Mesenchymal stem cell (in vitro differentiated cells and primary cell): ENCODE measurements around the gene PLCL1.

Experiments
- DNase-seq: peaks from one replicate; pipeline ENCODE4 v3.0.0-alpha.2; 2013
- H2AFZ ChIP-seq: one replicate; pipeline ENCODE4 v1.6.1; 2013; ENCODE audit warnings: low read depth, mild to moderate bottlenecking, control low read depth, inconsistent platforms, low read length, moderate library complexity
- H2AK5ac ChIP-seq: 2 replicates; pipeline ENCODE4 v1.6.1; 2013; ENCODE audit warnings: low read length, moderate library complexity, mild to moderate bottlenecking, inconsistent platforms; ENCODE audit not compliant: severe bottlenecking
- H2BK120ac ChIP-seq: one replicate; pipeline ENCODE4 v1.6.1; 2013; ENCODE audit warnings: low read depth, mild to moderate bottlenecking, inconsistent platforms, low read length, moderate library complexity
- H2BK12ac ChIP-seq, 2 experiments: one replicate each; pipeline ENCODE4 v1.6.1; 2013; ENCODE audit warnings: inconsistent platforms in 2 of 2, low read length in 2 of 2, mild to moderate bottlenecking in 2 of 2, moderate library complexity in 2 of 2, control low read depth in 1 of 2
- H2BK15ac ChIP-seq: one replicate; pipeline ENCODE4 v1.6.1; 2013; ENCODE audit warnings: mild to moderate bottlenecking, low read depth, inconsistent platforms; ENCODE audit not compliant: poor library complexity, severe bottlenecking
- H2BK5ac ChIP-seq: 2 replicates; pipeline ENCODE4 v1.6.1; 2013; ENCODE audit warnings: low read depth, mild to moderate bottlenecking, low read length, control low read depth, inconsistent platforms; ENCODE audit not compliant: poor library complexity, severe bottlenecking
- H3K14ac ChIP-seq, 2 experiments: one replicate each; pipeline ENCODE4 v1.6.1; 2013; ENCODE audit warnings: inconsistent platforms in 2 of 2, low read length in 2 of 2, control low read depth in 1 of 2, mild to moderate bottlenecking in 1 of 2, moderate library complexity in 1 of 2
- H3K18ac ChIP-seq, 2 experiments: one replicate each; pipeline ENCODE4 v1.6.1; 2013; ENCODE audit warnings: inconsistent platforms in 2 of 2, low read length in 2 of 2, control low read depth in 1 of 2, low read depth in 1 of 2, mild to moderate bottlenecking in 1 of 2
- H3K23ac ChIP-seq, 2 experiments: one replicate each; pipeline ENCODE4 v1.6.1; 2013; ENCODE audit warnings: inconsistent platforms in 2 of 2, low read length in 2 of 2, mild to moderate bottlenecking in 2 of 2, moderate library complexity in 2 of 2, control low read depth in 1 of 2
- H3K27ac ChIP-seq: 2 replicates; pipeline ENCODE4 v1.5.1; 2013; ENCODE audit warnings: mild to moderate bottlenecking, moderate library complexity, low read length, control low read depth, inconsistent platforms; ENCODE audit not compliant: poor library complexity, severe bottlenecking
- H3K27me3 ChIP-seq, 2 experiments: 2 replicates each; pipeline versions ENCODE4 v1.6.1 to v1.7.0; 2013; ENCODE audit warnings: low read length in 2 of 2, mild to moderate bottlenecking in 2 of 2, moderate library complexity in 2 of 2, control low read depth in 1 of 2, inconsistent platforms in 1 of 2; ENCODE audit not compliant: control insufficient read depth in 1 of 2, insufficient read depth in 1 of 2
- H3K36me3 ChIP-seq, 2 experiments: 2 replicates each; pipeline versions ENCODE4 v1.6.1 to v1.7.0; 2013; ENCODE audit warnings: low read length in 2 of 2, control low read depth in 1 of 2, inconsistent platforms in 1 of 2, low read depth in 1 of 2, mild to moderate bottlenecking in 1 of 2; ENCODE audit not compliant: insufficient read depth in 2 of 2, control insufficient read depth in 1 of 2
- H3K4ac ChIP-seq, 2 experiments: one replicate each; pipeline ENCODE4 v1.6.1; 2013; ENCODE audit warnings: inconsistent platforms in 2 of 2, low read length in 2 of 2, mild to moderate bottlenecking in 2 of 2, moderate library complexity in 2 of 2, control low read depth in 1 of 2, low read depth in 1 of 2
- H3K4me1 ChIP-seq: 2 replicates; pipeline ENCODE4 v1.6.1; 2013; ENCODE audit warnings: low read depth, low read length, control low read depth; ENCODE audit not compliant: control insufficient read depth, insufficient read depth
- H3K4me2 ChIP-seq: 2 replicates; pipeline ENCODE4 v1.6.1; 2013; ENCODE audit warnings: low read length, mild to moderate bottlenecking, inconsistent platforms; ENCODE audit not compliant: poor library complexity, severe bottlenecking
- H3K4me3 ChIP-seq, 2 experiments: 2 replicates each; pipeline versions ENCODE4 v1.5.1 to v1.7.0; 2013; ENCODE audit warnings: low read length in 2 of 2, mild to moderate bottlenecking in 2 of 2, control low read depth in 1 of 2, low read depth in 1 of 2; ENCODE audit not compliant: insufficient read depth in 1 of 2
- H3K79me1 ChIP-seq: replicated peaks from 2 replicates; pipeline ENCODE4 v1.6.1; 2013; ENCODE audit warnings: mild to moderate bottlenecking, control low read depth, low read length, inconsistent platforms; ENCODE audit not compliant: poor library complexity, severe bottlenecking
- H3K9ac ChIP-seq: 2 replicates; pipeline ENCODE4 v1.7.0; 2013; ENCODE audit warnings: mild to moderate bottlenecking, low read length, moderate library complexity
- H3K9me3 ChIP-seq: 2 replicates; pipeline ENCODE4 v1.7.0; 2013; ENCODE audit warnings: mild to moderate bottlenecking, low read length; ENCODE audit not compliant: control insufficient read depth
- H4K8ac ChIP-seq: one replicate; pipeline ENCODE4 v1.6.1; 2013; ENCODE audit warnings: inconsistent platforms, mild to moderate bottlenecking, low read length, moderate library complexity
- H4K91ac ChIP-seq: one replicate; pipeline ENCODE4 v1.6.1; 2013; ENCODE audit warnings: mild to moderate bottlenecking, low read length, inconsistent platforms
- whole genome bisulfite sequencing: methylation state at CpG from one replicate; pipeline ENCODE4 v1.1.7; 2013; ENCODE audit warnings: mixed read lengths; 5-methylcytosine and 5-hydroxymethylcytosine counted together

The PLCL1 gene

DNA sequence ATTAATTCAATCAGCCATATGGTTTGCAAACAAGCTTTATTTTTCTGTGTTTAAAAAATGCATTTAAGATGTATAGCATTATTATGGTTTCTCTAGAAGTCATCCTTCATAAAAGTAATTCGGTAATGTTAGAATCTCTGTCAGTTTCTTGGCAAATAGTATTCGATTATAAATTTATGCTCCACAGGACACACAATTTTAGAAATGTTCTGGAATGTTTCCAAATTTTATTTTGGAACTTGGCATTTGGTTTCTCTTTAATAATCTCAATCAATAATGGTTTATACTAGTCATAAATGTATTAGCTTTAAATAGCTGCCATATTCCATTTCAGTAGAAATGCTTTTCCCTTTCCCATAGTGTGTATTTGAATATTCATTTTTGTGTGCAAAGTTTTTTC lies 156.4 kb downstream of the PLCL1 start:
- DNase-seq: no peak
- no CpG with 5 or more reads among the region's 2 CpGs for WGBS
- H3K4me3 ChIP-seq: no peak overlapping the region
- H3K18ac ChIP-seq: no peak overlapping the region
- H3K27me3 ChIP-seq: no peaks in the 10 kb centered on the region
- H3K23ac ChIP-seq: no peak overlapping the region
- no peak overlapping the region for H2BK5ac ChIP-seq
- H3K4me1 ChIP-seq: no peaks in the 10 kb centered on the region
- no peak overlapping the region for H4K8ac ChIP-seq
- no peak overlapping the region for H2BK12ac ChIP-seq
- H3K9ac ChIP-seq: no peak overlapping the region
- H3K9me3 ChIP-seq: peaks cover 24% of the 10 kb centered on the region
- H2BK15ac ChIP-seq: no peak overlapping the region
- H3K79me1 ChIP-seq: no peaks in the 10 kb centered on the region
- H2AFZ ChIP-seq: no peak overlapping the region
- H2BK120ac ChIP-seq: no peak overlapping the region
- H3K4ac ChIP-seq: no peak overlapping the region
- no peak overlapping the region for H2AK5ac ChIP-seq
- H4K91ac ChIP-seq: no peak overlapping the region
- no peak overlapping the region for H3K4me2 ChIP-seq
- no peak overlapping the region for H3K14ac ChIP-seq
- H3K27ac ChIP-seq: no peak overlapping the region
- no peaks in the 10 kb centered on the region for H3K36me3 ChIP-seq

DNA sequence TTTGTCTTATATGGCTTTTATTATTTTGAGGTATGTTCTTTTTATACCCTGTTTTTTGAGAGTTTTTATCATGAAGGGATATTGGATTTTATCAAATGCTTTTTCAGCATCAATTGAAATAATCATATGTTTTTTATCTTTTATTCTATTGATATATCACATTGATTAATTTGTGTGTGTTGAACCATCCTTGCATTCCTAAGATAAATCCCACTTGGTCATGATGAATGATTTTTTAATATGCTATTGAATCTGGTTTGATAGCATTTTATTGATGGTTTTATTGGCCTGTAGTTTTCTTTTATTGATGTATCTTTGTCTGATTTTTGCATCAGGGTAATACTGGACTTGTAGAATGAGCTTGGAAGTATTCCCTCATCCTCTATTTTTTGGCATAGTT lies 160.3 kb downstream of the PLCL1 start:
- DNase-seq: no peak
- Histone ChIP-seq H3K18ac (no peak overlapping the region), H3K9me3 (peaks cover 30% of the 10 kb centered on the region), H2AK5ac (no peak overlapping the region), H3K4ac (no peak overlapping the region), H3K14ac (no peak overlapping the region), H2BK120ac (no peak overlapping the region), H2BK12ac (no peak overlapping the region), H3K79me1 (no peaks in the 10 kb centered on the region), H2BK5ac (no peak overlapping the region), H4K8ac (no peak overlapping the region), H3K27ac (no peak overlapping the region), H3K4me2 (no peak overlapping the region), H3K36me3 (no peaks in the 10 kb centered on the region), H2AFZ (no peak overlapping the region), H4K91ac (no peak overlapping the region), H3K27me3 (no peaks in the 10 kb centered on the region), H3K23ac (no peak overlapping the region), H2BK15ac (no peak overlapping the region), H3K9ac (no peak overlapping the region), H3K4me1 (no peaks in the 10 kb centered on the region), H3K4me3 (no peak overlapping the region)

DNA sequence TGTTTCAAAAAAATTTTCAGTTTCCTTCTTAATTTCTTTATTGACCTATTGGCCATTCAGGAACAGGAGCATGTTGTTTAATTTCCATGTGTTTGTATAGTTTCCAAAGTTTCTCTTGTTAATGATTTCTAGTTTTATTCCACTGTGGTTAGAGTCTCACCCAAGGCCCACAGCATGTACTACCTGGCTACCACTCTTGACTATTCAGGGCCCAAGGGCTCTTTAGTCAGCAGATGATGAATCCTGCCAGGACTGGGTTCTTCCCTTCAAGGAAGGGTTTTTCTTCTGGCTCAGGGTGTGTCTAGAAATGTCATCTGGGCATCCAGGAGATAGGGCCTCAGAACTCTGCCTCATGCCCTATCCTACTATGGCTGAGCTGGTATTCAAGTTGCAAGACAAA lies 161.4 kb downstream of the PLCL1 start:
- no peak for DNase-seq
- Histone ChIP-seq H3K14ac (no peak overlapping the region), H2BK120ac (no peak overlapping the region), H3K79me1 (no peaks in the 10 kb centered on the region), H3K18ac (no peak overlapping the region), H3K27ac (no peak overlapping the region), H3K27me3 (no peaks in the 10 kb centered on the region), H2BK5ac (peak overlapping the region; percentile 66), H3K4me3 (no peak overlapping the region), H2AK5ac (no peak overlapping the region), H2AFZ (no peak overlapping the region), H2BK12ac (no peak overlapping the region), H3K4ac (no peak overlapping the region), H3K9ac (no peak overlapping the region), H3K4me2 (no peak overlapping the region), H3K4me1 (no peaks in the 10 kb centered on the region), H2BK15ac (no peak overlapping the region), H3K36me3 (no peaks in the 10 kb centered on the region), H4K8ac (no peak overlapping the region), H3K9me3 (peaks cover 30% of the 10 kb centered on the region), H4K91ac (no peak overlapping the region), H3K23ac (no peak overlapping the region)

DNA sequence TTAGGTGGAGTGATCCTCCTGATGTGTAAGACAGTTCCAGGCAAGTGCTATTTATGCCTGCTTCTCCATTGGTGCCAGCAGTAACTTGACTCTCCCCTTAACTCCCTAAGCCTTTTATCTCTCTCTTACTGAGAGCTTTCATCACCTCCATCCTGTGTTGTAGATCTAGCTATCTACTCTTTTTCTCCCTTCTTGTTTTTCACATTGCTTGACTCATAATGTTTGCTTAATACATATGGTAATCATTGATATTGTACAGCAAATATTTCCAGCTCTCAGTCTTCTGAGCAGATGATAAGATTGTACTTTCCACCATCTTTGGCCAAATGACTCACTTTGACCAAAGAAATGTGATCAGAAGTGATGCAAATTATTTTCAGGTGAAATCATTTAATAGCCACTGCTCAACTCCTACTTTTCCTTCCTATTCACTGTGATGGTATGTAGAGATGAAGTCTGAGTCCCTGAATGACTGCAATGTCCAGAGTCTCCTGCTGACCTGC lies 165.0 kb downstream of the PLCL1 start:
- no peak overlapping the region for H3K9ac ChIP-seq

More for the DNA sequence above, 165.0 kb downstream of the PLCL1 start:
- Histone ChIP-seq H2BK120ac (no peak overlapping the region), H3K23ac (no peak overlapping the region), H4K8ac (no peak overlapping the region), H3K4me1 (no peaks in the 10 kb centered on the region), H3K36me3 (no peaks in the 10 kb centered on the region), H3K9me3 (peaks cover 16% of the 10 kb centered on the region), H2AFZ (no peak overlapping the region), H3K4me2 (no peak overlapping the region), H2BK12ac (no peak overlapping the region), H3K4me3 (no peak overlapping the region), H3K27ac (no peak overlapping the region), H3K27me3 (no peaks in the 10 kb centered on the region), H3K14ac (no peak overlapping the region), H4K91ac (no peak overlapping the region), H3K79me1 (no peaks in the 10 kb centered on the region), H2AK5ac (no peak overlapping the region), H2BK15ac (no peak overlapping the region), H3K4ac (no peak overlapping the region), H3K18ac (no peak overlapping the region), H2BK5ac (no peak overlapping the region)
- DNase-seq: no peak
